HEK293T (cell line): ENCODE results near the gene DMWD.
"Not testable (repeated sequence)": the region's sequence is repeated elsewhere in the genome, so short reads cannot be mapped to it uniquely, and the experiment has no call there.

Experiments
- CTCF ChIA-PET: fragments of 350-600 bp; formaldehyde crosslinking; extraction: SDS; loops from one replicate; lab custom pipeline; 2021; ENCODE audit warnings: antibody characterized with exemption, inconsistent platforms; lab: Yijun Ruan, JAX
- POLR2A ChIA-PET: fragments of 350-600 bp; formaldehyde crosslinking; extraction: SDS; loops from one replicate; lab custom pipeline; 2020; ENCODE audit warnings: antibody characterized with exemption, inconsistent platforms; lab: Yijun Ruan, JAX
- DNase-seq: peaks from one replicate; pipeline ENCODE4 v3.0.0; 2012; ENCODE audit warnings: mixed read lengths; ENCODE audit errors: extremely low spot score
- ARNT ChIP-seq: fragments of 450-650 bp; IDR thresholded peaks from 2 replicates; pipeline ENCODE4 v1.6.1; 2017; ENCODE audit warnings: mild to moderate bottlenecking
- BHLHE40 ChIP-seq: fragments of 450-650 bp; IDR thresholded peaks from 2 replicates; pipeline ENCODE4 v1.6.1; 2016; ENCODE audit warnings: mild to moderate bottlenecking, moderate library complexity, borderline replicate concordance
- CTBP1 ChIP-seq: fragments of 450-650 bp; IDR thresholded peaks from 2 replicates; pipeline ENCODE4 v1.6.1; 2016; ENCODE audit warnings: borderline replicate concordance
- ELF4 ChIP-seq: fragments of 450-650 bp; IDR thresholded peaks from 2 replicates; pipeline ENCODE4 v1.6.1; 2017; ENCODE audit warnings: antibody characterized with exemption
- FOXA1 ChIP-seq: fragments of 450-650 bp; IDR thresholded peaks from 2 replicates; pipeline ENCODE4 v1.6.1; 2016; ENCODE audit warnings: mild to moderate bottlenecking
- FOXK2 ChIP-seq: fragments of 450-650 bp; IDR thresholded peaks from 2 replicates; pipeline ENCODE4 v1.6.1; 2016; ENCODE audit warnings: mild to moderate bottlenecking
- FOXM1 ChIP-seq: fragments of 450-650 bp; IDR thresholded peaks from 2 replicates; pipeline ENCODE4 v1.6.1; 2017; ENCODE audit warnings: mild to moderate bottlenecking, borderline replicate concordance
- HDGF ChIP-seq: fragments of 450-650 bp; IDR thresholded peaks from 2 replicates; pipeline ENCODE4 v1.6.1; 2017; ENCODE audit warnings: antibody characterized with exemption, borderline replicate concordance
- L3MBTL2 ChIP-seq: fragments of 450-650 bp; conservative IDR thresholded peaks from 2 replicates; pipeline ENCODE4 v1.6.1; 2016; ENCODE audit warnings: mild to moderate bottlenecking
- LEF1 ChIP-seq: fragments of 450-650 bp; IDR thresholded peaks from 2 replicates; pipeline ENCODE4 v1.6.1; 2017; ENCODE audit warnings: mild to moderate bottlenecking, borderline replicate concordance
- NFRKB ChIP-seq: fragments of 450-650 bp; IDR thresholded peaks from 2 replicates; pipeline ENCODE4 v1.6.1; 2016; ENCODE audit warnings: mild to moderate bottlenecking, moderate library complexity
- SP1 ChIP-seq: fragments of 450-650 bp; IDR thresholded peaks from 2 replicates; pipeline ENCODE4 v1.6.1; 2017
- SUZ12 ChIP-seq: fragments of 450-650 bp; IDR thresholded peaks from 2 replicates; pipeline ENCODE4 v1.6.1; 2016; ENCODE audit warnings: mild to moderate bottlenecking
- TARDBP ChIP-seq: fragments of 450-650 bp; IDR thresholded peaks from 2 replicates; pipeline ENCODE4 v1.6.1; 2016
- ZNF384 ChIP-seq: fragments of 450-650 bp; IDR thresholded peaks from 2 replicates; pipeline ENCODE4 v1.6.1; 2016
- TF ChIP-seq, protein P1 (sequence below): fragments of 450-650 bp; IDR thresholded peaks from 2 replicates; pipeline ENCODE4 v1.6.1; 2016

Gene DMWD

DNA sequence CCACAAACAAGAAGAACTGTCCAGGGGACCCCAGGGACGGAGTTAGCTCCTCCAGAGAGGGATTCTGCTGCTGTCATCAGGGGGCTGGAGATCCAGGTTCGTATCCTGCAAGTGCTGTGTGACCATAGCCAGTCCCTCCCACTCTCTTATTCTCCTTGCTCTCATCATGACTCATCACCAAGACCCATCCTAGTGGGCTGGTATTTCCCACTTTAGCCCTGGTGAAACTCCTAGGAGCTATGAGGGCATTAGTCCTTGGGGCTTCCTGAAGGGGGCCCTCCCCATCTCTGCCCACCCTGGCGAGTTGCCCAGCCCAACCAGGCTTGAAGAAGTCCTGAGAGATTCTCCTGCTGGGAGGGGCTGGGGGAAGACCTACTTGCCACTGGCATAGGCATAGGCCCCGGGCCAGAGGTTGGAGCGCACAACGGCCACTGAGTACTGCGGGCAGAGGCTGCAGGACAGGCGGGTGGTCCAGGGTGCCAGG is 7.5 kb upstream of the DMWD start:
- POLR2A ChIA-PET, result interaction anchor here (0.7 to 1.5 kb wide), 3 partner anchors 27 to 33 kb away, joined by 3 to 11 read pairs (median 7); partner anchors contain the start of gene SIX5
- CTCF ChIA-PET, result interaction anchor here (0.9 to 2.8 kb wide), 4 partner anchors 17 to 64 kb away, joined by 3 to 21 read pairs (median 5); partner anchors contain the start of genes DMPK, FOXA3 and SIX5
- DNase-seq, result no peak
- no peak for TF ChIP-seq FOXA1
- no peak for TF ChIP-seq TARDBP
- TF ChIP-seq FOXM1, result no peak

DNA sequence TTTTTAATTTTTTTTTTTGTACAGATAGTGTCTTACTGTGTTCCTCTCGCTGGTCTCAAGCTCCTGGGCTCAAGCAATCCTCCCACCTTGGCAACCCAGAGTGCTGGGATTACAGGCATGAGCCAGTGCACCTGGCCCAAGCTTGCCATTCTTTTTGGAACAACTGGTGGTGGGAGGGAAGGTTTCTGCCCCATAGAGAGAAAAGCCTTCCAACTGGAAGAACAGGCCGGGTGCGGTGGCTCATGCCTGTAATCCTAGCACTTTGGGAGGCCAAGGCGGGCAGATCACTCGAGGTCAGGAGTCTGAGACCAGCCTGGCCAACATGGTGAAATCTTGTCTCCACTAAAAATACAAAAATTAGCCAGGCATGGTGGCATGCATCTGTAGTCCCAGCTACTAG is 6.9 kb upstream of the DMWD start:
- POLR2A ChIA-PET, result interaction anchor here (0.9 to 1.5 kb wide), 3 partner anchors 11 to 32 kb away, joined by 3 to 11 read pairs (median 7); partner anchors contain the start of gene SIX5
- DNase-seq, result not testable (repeated sequence)
- CTCF ChIA-PET, result interaction anchor here (0.8 to 2.8 kb wide), 9 partner anchors 15 to 115 kb away, joined by 3 to 21 read pairs (median 4); partner anchors contain the start of genes DMPK, FOXA3 and SIX5

DNA sequence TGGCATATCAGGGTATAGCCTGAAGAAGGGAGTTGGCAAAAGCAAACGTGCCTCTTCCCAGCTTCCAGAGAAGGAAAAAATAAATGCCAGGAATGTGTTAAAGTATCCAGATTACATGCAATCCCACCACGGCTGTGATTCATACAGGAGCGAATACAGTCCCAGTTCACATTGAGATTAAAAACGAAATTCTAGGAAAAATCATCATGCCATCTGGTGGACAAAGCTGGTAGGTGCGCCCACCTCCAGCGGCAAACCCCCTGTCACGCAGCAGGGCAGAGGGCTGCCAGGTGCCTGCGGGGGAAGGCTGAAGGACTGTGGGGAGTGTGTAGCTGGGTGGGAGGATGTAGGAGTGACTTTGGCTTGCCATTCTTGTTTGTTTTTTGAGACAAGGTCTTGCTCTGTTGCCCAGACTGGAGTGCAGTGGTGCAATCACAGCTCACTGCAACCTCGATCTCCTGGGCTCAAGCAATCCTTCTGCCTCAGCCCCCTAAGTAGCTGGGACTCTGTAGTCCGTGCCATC is 6.4 kb upstream of the DMWD start:
- TF ChIP-seq LEF1, result no peak
- no peak for TF ChIP-seq L3MBTL2
- no peak for TF ChIP-seq ARNT
- TF ChIP-seq ZNF384, result no peak
- no peak for TF ChIP-seq SP1
- no peak for TF ChIP-seq TARDBP
- TF ChIP-seq, protein P1, sequence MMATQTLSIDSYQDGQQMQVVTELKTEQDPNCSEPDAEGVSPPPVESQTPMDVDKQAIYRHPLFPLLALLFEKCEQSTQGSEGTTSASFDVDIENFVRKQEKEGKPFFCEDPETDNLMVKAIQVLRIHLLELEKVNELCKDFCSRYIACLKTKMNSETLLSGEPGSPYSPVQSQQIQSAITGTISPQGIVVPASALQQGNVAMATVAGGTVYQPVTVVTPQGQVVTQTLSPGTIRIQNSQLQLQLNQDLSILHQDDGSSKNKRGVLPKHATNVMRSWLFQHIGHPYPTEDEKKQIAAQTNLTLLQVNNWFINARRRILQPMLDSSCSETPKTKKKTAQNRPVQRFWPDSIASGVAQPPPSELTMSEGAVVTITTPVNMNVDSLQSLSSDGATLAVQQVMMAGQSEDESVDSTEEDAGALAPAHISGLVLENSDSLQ, result no peak
- no peak for TF ChIP-seq SUZ12
- no peak for TF ChIP-seq CTBP1
- no peak for TF ChIP-seq BHLHE40
- no peak for TF ChIP-seq NFRKB
- TF ChIP-seq HDGF, result no peak
- TF ChIP-seq FOXK2, result no peak
- TF ChIP-seq FOXA1, result no peak
- TF ChIP-seq ELF4, result no peak
- TF ChIP-seq FOXM1, result no peak
- DNase-seq, result peak; percentile 70
- ChIA-PET POLR2A (interaction anchor here (0.9 to 1.5 kb wide), 3 partner anchors 10 to 31 kb away, joined by 3 to 11 read pairs (median 7); partner anchors contain the start of gene SIX5), CTCF (interaction anchor here (0.8 to 2.8 kb wide), 9 partner anchors 15 to 114 kb away, joined by 3 to 21 read pairs (median 4); partner anchors contain the start of genes DMPK, FOXA3 and SIX5)

DNA sequence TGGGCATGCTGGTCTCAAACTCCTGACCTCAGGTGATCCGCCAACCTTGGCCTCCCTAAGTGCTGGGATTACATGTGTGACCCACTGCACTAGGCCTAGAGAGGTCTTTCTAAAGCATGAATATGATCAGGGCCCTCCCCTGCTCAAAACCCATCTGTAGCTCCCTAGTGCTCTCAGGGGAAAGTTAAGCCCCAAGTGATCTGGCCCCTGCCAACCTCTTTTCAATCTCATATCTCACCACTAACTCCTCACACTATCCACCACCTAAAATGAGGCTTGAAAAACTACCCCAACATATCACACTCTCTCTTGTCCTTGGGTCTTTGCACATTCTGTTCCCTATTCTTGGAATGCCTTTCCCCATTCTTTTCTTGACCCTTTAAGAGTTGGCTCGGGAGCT is 2.0 kb upstream of the DMWD start:
- TF ChIP-seq FOXK2, result no peak
- no peak for TF ChIP-seq ELF4
- no peak for TF ChIP-seq ARNT
- no peak for TF ChIP-seq HDGF
- TF ChIP-seq TARDBP, result no peak
- no peak for TF ChIP-seq CTBP1
- no peak for DNase-seq
- ChIA-PET POLR2A (no interaction called here), CTCF (no interaction called here)

DNA sequence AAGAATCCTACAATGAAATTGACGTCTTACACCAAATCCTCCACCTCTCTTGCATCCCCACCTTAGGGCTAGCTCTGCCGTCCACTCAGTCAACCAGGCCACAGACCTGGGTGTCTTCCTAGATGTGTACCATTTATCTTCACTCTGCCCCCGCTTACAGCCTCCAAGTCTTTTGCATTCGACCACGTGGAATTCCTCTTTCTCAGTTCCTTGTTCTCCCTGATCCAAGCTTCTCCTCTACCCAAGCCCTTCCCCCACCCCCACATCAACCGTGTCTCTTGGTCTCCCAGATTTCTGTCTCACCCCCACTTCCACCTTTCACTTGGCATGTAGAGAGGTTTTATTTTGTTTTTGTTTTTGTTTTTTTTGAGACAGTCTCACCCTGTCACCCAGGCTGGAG is 1.2 kb upstream of the DMWD start:
- TF ChIP-seq HDGF, result no peak
- no peak for TF ChIP-seq LEF1
- TF ChIP-seq ZNF384, result no peak
- ChIA-PET CTCF (no interaction called here), POLR2A (no interaction called here)
- no peak for DNase-seq

DNA sequence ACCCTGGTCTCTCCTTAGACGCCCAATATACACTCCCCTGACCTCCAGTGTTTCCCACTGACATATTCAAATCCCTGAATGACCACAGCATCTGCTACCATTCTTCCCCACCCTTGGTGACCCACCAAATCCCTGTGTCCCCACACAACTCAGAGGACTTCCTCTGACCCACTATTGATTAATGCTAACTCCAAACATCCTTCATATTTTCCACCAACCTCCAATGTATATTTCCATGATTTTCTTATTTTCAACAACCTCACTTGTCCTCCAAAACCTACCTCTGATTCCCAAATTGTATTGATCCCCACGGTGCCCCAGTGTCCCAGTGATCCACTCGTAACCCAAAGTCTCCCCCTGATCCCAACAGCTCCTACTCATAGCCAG is 526 bp upstream of the DMWD start:
- ChIA-PET POLR2A (interaction anchor here (0.6 to 1.0 kb wide), 3 partner anchors 17 to 101 kb away, joined by 3 to 4 read pairs (median 4); partner anchors contain the start of genes SIX5 and SNRPD2), CTCF (interaction anchor here (0.6 to 1.0 kb wide), 2 partner anchors 14 to 24 kb away, joined by 3 to 4 read pairs; no protein-coding TSS in a partner anchor)
- DNase-seq, result no peak
- TF ChIP-seq SUZ12 (no peak), SP1 (no peak), CTBP1 (no peak), ZNF384 (no peak), HDGF (no peak), FOXM1 (no peak), TARDBP (no peak), FOXA1 (no peak)

DNA sequence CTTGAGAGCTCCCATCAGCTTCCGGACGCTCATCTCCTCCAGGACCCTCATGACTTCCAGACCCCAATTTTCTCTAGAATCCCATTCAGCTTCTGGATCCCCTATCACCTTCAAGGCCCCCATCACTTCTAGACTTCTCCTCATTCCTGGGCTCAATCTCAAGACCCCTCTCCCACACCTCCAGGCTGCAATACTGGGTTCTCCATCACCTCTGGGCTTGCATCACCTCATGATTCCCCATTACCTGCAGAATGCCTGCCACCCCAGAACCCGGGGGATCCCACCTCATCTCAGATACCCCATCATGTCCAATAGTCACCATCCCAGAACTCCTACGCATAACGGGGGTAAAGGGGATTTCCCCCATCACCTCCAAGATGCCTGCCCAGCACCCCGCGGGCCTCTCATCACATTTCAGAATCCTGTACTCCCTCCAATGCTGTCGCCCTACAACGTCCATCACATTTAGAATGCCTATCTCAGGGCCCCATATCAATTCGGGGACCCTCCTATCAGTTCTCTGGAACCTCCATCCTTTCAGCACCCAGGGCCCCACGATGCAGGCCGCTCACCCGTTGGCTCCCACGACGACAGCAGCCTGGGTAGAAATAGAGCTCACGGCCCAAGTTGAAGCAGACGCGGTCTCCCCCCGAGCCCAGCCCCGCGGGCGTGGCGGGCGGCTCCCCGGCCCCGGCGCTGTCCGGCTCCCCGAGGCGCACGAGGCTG is 738 bp downstream of the DMWD start:
- DNase-seq, result no peak
- POLR2A ChIA-PET, result interaction anchor here (1.0 to 1.5 kb wide), 3 partner anchors 24 to 123 kb away, joined by 3 to 7 read pairs (median 3); partner anchors contain the start of gene SIX5
- CTCF ChIA-PET, result no interaction called here

More for the DNA sequence above, 738 bp downstream of the DMWD start:
- TF ChIP-seq L3MBTL2, result no peak
- no peak for TF ChIP-seq SP1
- no peak for TF ChIP-seq LEF1
- TF ChIP-seq ZNF384, result no peak
- no peak for TF ChIP-seq NFRKB
- TF ChIP-seq CTBP1, result no peak
- no peak for TF ChIP-seq ELF4
- no peak for TF ChIP-seq FOXK2
- TF ChIP-seq TARDBP, result no peak
- TF ChIP-seq, protein P1, result no peak
- TF ChIP-seq ARNT, result no peak
- TF ChIP-seq HDGF, result no peak
- TF ChIP-seq BHLHE40, result no peak
- no peak for TF ChIP-seq SUZ12
